Inflammatory macrophage (primary cell): Measurements from ENCODE around the gene OAF.
"Not testable (repeated sequence)": the region's sequence is repeated elsewhere in the genome, so short reads cannot be mapped to it uniquely, and the experiment has no call there.

ENCODE experiments used
- DNase-seq, 2 donors: peaks; one replicate each; pipeline ENCODE4 v3.0.0-alpha.2; 2020 to 2022

The OAF gene

DNA sequence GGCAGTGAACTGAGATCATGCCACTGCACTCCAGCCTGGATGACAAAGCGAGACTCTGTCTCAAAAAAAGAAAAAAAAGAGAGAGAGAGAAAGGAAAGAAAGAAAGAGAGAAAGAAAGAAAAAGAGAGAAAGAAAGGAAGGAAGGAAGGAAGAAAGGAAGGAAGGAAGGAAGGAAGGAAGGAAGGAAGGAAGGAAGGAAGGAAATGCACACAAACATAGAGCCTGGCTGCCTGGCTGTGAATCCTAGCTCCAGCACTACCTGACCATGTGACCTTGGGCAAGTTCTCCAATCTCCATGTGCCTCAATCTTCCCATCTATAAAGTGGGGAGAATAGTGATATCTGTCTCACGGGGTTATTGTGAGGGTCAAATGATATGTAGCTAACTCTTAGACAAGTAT lies 63.1 kb downstream of the OAF start:
- not testable (repeated sequence) for DNase-seq

DNA sequence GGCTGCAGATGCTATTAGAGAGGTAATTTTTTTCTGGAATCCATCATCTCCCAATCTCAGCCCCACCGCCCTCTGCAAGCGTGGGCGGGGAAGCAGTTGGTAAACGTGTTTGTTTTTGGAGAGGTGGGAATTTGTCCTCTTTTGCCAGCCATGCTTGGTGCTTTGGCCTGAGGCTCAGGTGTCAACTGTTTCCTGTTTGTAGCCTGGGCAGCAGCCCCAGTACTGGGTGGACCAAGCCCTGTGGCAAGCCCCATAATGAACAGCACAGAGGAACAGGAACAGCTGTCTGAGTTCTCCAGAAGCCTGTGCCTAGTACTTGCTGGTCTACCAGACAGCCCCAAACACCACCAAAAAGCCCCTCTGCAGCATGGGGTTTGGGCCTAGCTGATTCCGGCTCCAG lies 68.7 kb downstream of the OAF start:
- DNase-seq: no peak
